SK-N-MC (cell line): ENCODE measurements around the gene CST3.

ENCODE experiments used
- EZH2 ChIP-seq: fragments of 200-600 bp; sonication (generic); IDR thresholded peaks from one replicate; pipeline ENCODE4 v1.6.1; 2017; ENCODE audit warnings: antibody characterized with exemption
- FOXP2 ChIP-seq: optimal IDR thresholded peaks from 2 replicates; pipeline ENCODE3; 2011; ENCODE audit warnings: mild to moderate bottlenecking, moderate library complexity; ENCODE audit not compliant: insufficient read depth; ENCODE audit errors: extremely low read length, control extremely low read depth
- POLR2AphosphoS5 ChIP-seq: IDR thresholded peaks from 2 replicates; pipeline ENCODE4 v1.6.1; 2012; ENCODE audit warnings: mild to moderate bottlenecking, low read depth, low read length, borderline replicate concordance

DNA sequence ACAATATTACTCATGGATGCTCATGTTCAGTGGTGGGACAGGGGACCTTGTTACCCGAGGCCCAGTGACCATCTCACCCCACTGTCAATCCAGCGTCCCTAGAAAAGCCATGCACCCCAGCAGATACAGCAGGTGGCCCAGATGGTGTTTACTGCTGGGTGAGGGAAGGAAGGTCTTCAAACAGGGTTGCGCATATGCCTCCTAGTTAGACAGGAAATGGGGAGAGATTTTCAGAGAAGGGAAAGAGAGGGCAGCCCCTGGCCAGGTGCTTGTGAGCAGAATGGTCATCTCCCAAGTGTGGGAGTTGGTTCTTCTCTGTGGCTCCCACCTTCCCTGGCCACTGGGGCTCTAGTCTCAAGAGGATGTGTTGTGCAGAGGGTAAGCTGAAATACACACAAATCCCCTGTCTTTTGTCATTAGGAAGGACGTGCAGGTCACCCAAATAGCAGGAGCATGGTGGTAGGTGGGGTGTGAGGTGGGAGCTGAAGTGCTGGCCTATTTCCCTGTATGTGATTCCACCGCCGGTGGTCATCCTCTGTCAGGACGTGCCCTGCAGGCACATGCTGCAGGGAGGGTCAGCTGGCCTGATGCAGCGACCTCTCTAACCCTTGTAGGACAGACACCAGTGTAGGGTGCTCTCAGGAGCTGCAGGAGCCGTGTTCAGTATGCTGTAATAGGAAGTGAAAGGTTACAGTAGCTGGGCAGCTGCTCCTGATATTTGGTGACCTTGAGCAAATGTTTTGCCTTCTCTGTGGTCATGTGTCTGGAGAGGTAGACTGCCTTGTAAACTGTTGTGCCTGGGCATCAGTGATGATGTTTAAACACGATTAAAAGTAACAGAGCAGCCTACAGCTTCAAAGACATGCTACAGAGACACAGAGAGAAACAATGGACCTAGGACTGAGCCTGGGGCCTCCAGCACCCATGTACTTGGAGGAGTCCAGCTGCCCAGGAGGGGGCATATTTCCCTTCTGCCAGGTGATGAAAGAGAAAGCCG lies 3.2 kb upstream of the CST3 start:
- no peak for TF ChIP-seq POLR2AphosphoS5
- TF ChIP-seq EZH2 = no peak
- no peak for TF ChIP-seq FOXP2
